K562 (cell line): ENCODE results near the gene BAG1. TPM values are rescaled to one million over a fixed set of nuclear protein-coding genes. Genes with fewer than 3 reads are reported as not detected.

Experiments used
- DLX4 ChIP-seq: fragments of 250-450 bp; sonication (Bioruptor Pico); IDR thresholded peaks from 2 replicates; pipeline ENCODE4 v1.6.1; 2021; ENCODE audit warnings: mild to moderate bottlenecking
- EP400 ChIP-seq: fragments of 450-650 bp; IDR thresholded peaks from 2 replicates; pipeline ENCODE4 v1.6.1; 2017; ENCODE audit warnings: antibody characterized with exemption, mild to moderate bottlenecking, moderate library complexity
- ETV1 ChIP-seq: fragments of 450-650 bp; conservative IDR thresholded peaks from 2 replicates; pipeline ENCODE4 v1.6.1; 2016; ENCODE audit warnings: missing genetic modification characterization, control low read depth, low read depth, missing compliant biosample characterization
- GMEB1 ChIP-seq: fragments of 250-450 bp; sonication (Bioruptor Pico); IDR thresholded peaks from 2 replicates; pipeline ENCODE4 v1.4.0; 2020; ENCODE audit warnings: mild to moderate bottlenecking
- GTF2A2 ChIP-seq: IDR thresholded peaks from 2 replicates; pipeline ENCODE4 v1.6.1; 2016; ENCODE audit warnings: mild to moderate bottlenecking, missing genetic modification characterization, missing compliant biosample characterization
- HMG20B ChIP-seq: fragments of 250-450 bp; sonication (Bioruptor Pico); IDR thresholded peaks from 2 replicates; pipeline ENCODE4 v1.5.0; 2021; ENCODE audit warnings: mild to moderate bottlenecking
- NKRF ChIP-seq: fragments of 450-650 bp; IDR thresholded peaks from 2 replicates; pipeline ENCODE4 v1.6.1; 2016; ENCODE audit warnings: borderline replicate concordance
- PPARD ChIP-seq: fragments of 250-450 bp; sonication (Bioruptor Pico); IDR thresholded peaks from 2 replicates; pipeline ENCODE4 v1.8.0; 2022; ENCODE audit warnings: inconsistent platforms, mild to moderate bottlenecking, moderate library complexity
- RFX7 ChIP-seq: fragments of 250-450 bp; sonication (Bioruptor Pico); IDR thresholded peaks from 2 replicates; pipeline ENCODE4 v1.5.1; 2021; ENCODE audit warnings: mild to moderate bottlenecking
- RREB1 ChIP-seq: fragments of 250-450 bp; sonication (Bioruptor Pico); IDR thresholded peaks from 2 replicates; pipeline ENCODE4 v1.4.0; 2020
- TAF9B ChIP-seq: fragments of 450-650 bp; IDR thresholded peaks from 2 replicates; pipeline ENCODE4 v1.6.1; 2018; ENCODE audit warnings: mild to moderate bottlenecking; ENCODE audit not compliant: partially characterized antibody
- TSC22D4 ChIP-seq: fragments of 450-650 bp; IDR thresholded peaks from 2 replicates; pipeline ENCODE4 v1.6.1; 2016; ENCODE audit warnings: missing genetic modification characterization, missing biosample characterization, control low read depth
- ZBED1 ChIP-seq: IDR thresholded peaks from 2 replicates; pipeline ENCODE4 v1.6.1; 2014
- ZBTB49 ChIP-seq: sonication (generic); formaldehyde crosslinking; IDR thresholded peaks from 2 replicates; pipeline ENCODE4 v1.8.0; 2022; ENCODE audit warnings: missing genetic modification reagents, mild to moderate bottlenecking, borderline replicate concordance
- ZFP1 ChIP-seq: fragments of 450-650 bp; formaldehyde crosslinking; IDR thresholded peaks from 2 replicates; pipeline ENCODE4 v1.4.0; 2020; ENCODE audit warnings: mild to moderate bottlenecking, mixed read lengths
- ZNF143 ChIP-seq: sonication (generic); formaldehyde crosslinking; IDR thresholded peaks from 2 replicates; pipeline ENCODE4 v1.9.0; 2022; ENCODE audit warnings: mild to moderate bottlenecking, missing genetic modification reagents
- ZNF24 ChIP-seq: fragments of 450-650 bp; IDR thresholded peaks from 2 replicates; pipeline ENCODE4 v1.6.1; 2016
- ZNF696 ChIP-seq: fragments of 250-450 bp; sonication (Bioruptor Pico); conservative IDR thresholded peaks from 2 replicates; pipeline ENCODE4 v1.4.0; 2020; ENCODE audit warnings: mild to moderate bottlenecking, moderate library complexity
- polyA plus RNA-seq, 8 experiments: library from polyadenylated mRNA; depleted of rRNA in 4 of 8; stranded (reverse) in 5 of 8; unstranded in 3 of 8; fragments of >200 nt; fragmentation: Nextera tagmentation in 2 of 8; fragmentation: Illumina TruSeq in 1 of 8; extraction: Ambion mirVana in 2 of 8; extraction: Trizol in 1 of 8; gene quantifications; 2 replicates each; pipeline versions ENCODE4 v1.2.1 to v1.2.3, GENCODE V29; 2011 to 2014; ENCODE audit warnings: inconsistent platforms in 1 of 8, missing spikeins in 1 of 8
- total RNA-seq, 7 experiments: library from RNA; depleted of rRNA in 6 of 7; stranded (reverse); fragments of >200 nt in 6 of 7; fragmentation: Illumina TruSeq in 2 of 7; extraction: Trizol in 2 of 7; gene quantifications; 2 replicates each; pipeline versions ENCODE4 v1.2.1 to v1.2.3, GENCODE V29; 2011 to 2021; ENCODE audit warnings: low replicate concordance in 1 of 7

BAG1 gene
- total and polyA plus RNA-seq, 9 of the 15 experiments (the other 6 are each of a cell fraction or from before 2014, with no cell fraction given) = 9.7 to 106 (median 56.9) TPM

- TF ChIP-seq DLX4 (CRISPR knock-in tag) (no peak), TSC22D4 (no peak), NKRF (no peak), HMG20B (CRISPR knock-in tag) (no peak), PPARD (CRISPR knock-in tag) (no peak), ZBTB49 (CRISPR knock-in tag) (no peak), RFX7 (CRISPR knock-in tag) (no peak), ZNF24 (no peak), ETV1 (peak; percentile 97), GMEB1 (CRISPR knock-in tag) (no peak), ZBED1 (0 out of 2 replicates have a peak, but pooled peaks have one; percentile 62), ZNF696 (CRISPR knock-in tag) (no peak), RREB1 (peak; percentile 70; the same call in 1 of the 2 replicates), TAF9B (no peak), ZFP1 (no peak), GTF2A2 (tag) (no peak), ZNF143 (CRISPR knock-in tag) (no peak), EP400 (peak; percentile 56; the same call in 1 of the 2 replicates)
These were observed 24.6 kb downstream of the BAG1 start, which contains the start of gene SPINK4 (continued) for GRCh38 chr9:33239921-33240320.
